Measurements from ENCODE around the gene FHIT.
"Not testable (repeated sequence)": the region's sequence is repeated elsewhere in the genome, so short reads cannot be mapped to it uniquely, and the experiment has no call there.

FHIT gene

DNA sequence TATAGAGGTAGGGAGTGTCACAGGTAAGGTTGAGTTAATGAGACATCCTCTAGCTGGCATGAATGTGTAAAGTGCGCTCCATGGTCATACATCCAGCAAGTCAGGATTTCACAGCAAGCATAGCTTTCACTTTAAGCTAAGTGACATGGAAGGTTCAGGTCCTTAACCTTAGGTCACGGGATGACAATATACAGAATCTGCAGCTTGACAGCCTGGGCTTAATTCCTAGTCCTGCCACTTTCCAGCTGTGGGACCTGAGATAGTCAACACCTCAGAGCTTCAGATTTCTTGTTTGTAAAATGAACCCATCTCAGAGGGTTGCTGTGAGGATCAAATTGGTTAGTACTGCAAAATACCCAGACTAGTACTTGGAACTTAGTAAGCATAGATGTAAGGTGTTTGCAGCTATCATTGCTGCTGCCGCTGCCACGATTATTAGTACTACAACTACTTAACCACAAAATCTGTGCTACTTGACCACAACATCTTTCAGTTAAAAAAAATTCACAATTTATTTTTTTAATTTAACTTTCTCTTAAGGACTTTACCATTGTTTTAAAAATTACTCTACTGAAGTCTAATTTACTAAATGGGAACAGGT is 1311.3 kb downstream of the FHIT start:
- H3K36me3 ChIP-seq (ENCODE audit: insufficient read depth, insufficient read length, low read length): no peaks in the 10 kb centered on the region
- DNase-seq (ENCODE audit: low read depth, low spot score): no peak
- no peak overlapping the region for H3K4me3 ChIP-seq (ENCODE audit: insufficient read length, low read depth)
- H3K27me3 ChIP-seq (ENCODE audit: insufficient read depth, insufficient read length): no peaks in the 10 kb centered on the region
- no peak for TF ChIP-seq ZNF274 (IDR thresholded peaks at IDR 0.05; ENCODE audit: low read depth, low read length)
- TF ChIP-seq YY1 (IDR thresholded peaks at IDR 0.05; ENCODE audit: insufficient read depth, insufficient read length): no peak
- no peak for TF ChIP-seq SUZ12 (IDR thresholded peaks at IDR 0.05; ENCODE audit: extremely low read depth, insufficient read depth, insufficient read length)
- no peaks in the 10 kb centered on the region for H3K9me3 ChIP-seq (ENCODE audit: insufficient read depth, low read length)
- no peak overlapping the region for H3K9ac ChIP-seq (ENCODE audit: insufficient read length, low read depth)
- no peaks in the 10 kb centered on the region for H3K4me1 ChIP-seq (ENCODE audit: insufficient read depth, insufficient read length)

DNA sequence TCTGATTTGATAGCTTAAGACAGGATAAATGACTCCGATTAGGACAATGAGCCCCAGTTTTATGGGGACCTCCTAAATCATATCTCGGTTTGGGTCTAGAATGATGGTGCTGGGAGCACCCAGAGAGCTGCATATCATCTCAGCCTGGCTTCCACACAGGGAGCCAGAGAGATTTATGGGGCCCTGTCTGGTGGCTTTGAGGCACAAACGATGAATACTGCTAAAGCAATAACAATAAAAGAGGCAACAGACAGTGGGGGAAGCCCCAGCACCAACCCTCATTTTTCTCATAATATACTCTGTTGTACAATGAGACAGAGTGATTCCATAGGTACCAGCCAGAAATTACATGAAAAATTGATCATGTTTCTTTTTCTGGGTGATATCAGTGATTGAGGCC is 1312.4 kb downstream of the FHIT start:
- no peaks in the 10 kb centered on the region for H3K36me3 ChIP-seq (ENCODE audit: insufficient read depth, insufficient read length, low read length)
- no peak overlapping the region for H3K4me3 ChIP-seq (ENCODE audit: insufficient read length, low read depth)
- H3K4me1 ChIP-seq (ENCODE audit: insufficient read depth, insufficient read length): no peaks in the 10 kb centered on the region
- H3K9me3 ChIP-seq (ENCODE audit: insufficient read depth, low read length): no peaks in the 10 kb centered on the region
- no peaks in the 10 kb centered on the region for H3K27me3 ChIP-seq (ENCODE audit: insufficient read depth, insufficient read length)
- no peak overlapping the region for H3K9ac ChIP-seq (ENCODE audit: insufficient read length, low read depth)
- DNase-seq (ENCODE audit: low read depth, low spot score): no peak
- no peak for TF ChIP-seq SUZ12 (IDR thresholded peaks at IDR 0.05; ENCODE audit: extremely low read depth, insufficient read depth, insufficient read length)
- TF ChIP-seq YY1 (IDR thresholded peaks at IDR 0.05; ENCODE audit: insufficient read depth, insufficient read length): no peak
- no peak for TF ChIP-seq ZNF274 (IDR thresholded peaks at IDR 0.05; ENCODE audit: low read depth, low read length)

DNA sequence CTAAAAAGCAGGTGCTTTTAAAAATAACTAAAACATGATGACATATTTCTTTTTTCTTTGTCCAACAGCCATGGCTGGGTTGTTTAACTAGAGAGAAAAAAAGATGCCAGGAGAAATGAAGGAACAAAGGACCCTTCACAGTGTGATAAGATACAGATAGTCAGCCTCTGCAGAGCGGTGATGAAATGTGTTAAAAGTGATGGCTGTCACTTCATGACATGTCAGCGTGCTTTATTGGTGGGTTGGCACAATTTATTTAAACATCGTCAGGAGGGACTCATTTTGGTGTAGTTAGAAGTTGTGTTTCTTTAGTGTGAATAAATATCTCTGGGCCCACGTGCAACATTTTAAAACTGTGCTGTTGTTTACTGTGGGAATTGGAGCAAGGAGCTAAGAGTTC is 1314.1 kb downstream of the FHIT start:
- H3K36me3 ChIP-seq (ENCODE audit: insufficient read depth, insufficient read length, low read length): no peaks in the 10 kb centered on the region
- H3K9ac ChIP-seq (ENCODE audit: insufficient read length, low read depth): no peak overlapping the region
- no peaks in the 10 kb centered on the region for H3K4me1 ChIP-seq (ENCODE audit: insufficient read depth, insufficient read length)
- H3K4me3 ChIP-seq (ENCODE audit: insufficient read length, low read depth): no peak overlapping the region
- H3K27me3 ChIP-seq (ENCODE audit: insufficient read depth, insufficient read length): no peaks in the 10 kb centered on the region
- DNase-seq (ENCODE audit: low read depth, low spot score): no peak
- TF ChIP-seq YY1 (IDR thresholded peaks at IDR 0.05; ENCODE audit: insufficient read depth, insufficient read length) (no peak), SUZ12 (IDR thresholded peaks at IDR 0.05; ENCODE audit: extremely low read depth, insufficient read depth, insufficient read length) (no peak), ZNF274 (IDR thresholded peaks at IDR 0.05; ENCODE audit: low read depth, low read length) (no peak)
- H3K9me3 ChIP-seq (ENCODE audit: insufficient read depth, low read length): no peaks in the 10 kb centered on the region

DNA sequence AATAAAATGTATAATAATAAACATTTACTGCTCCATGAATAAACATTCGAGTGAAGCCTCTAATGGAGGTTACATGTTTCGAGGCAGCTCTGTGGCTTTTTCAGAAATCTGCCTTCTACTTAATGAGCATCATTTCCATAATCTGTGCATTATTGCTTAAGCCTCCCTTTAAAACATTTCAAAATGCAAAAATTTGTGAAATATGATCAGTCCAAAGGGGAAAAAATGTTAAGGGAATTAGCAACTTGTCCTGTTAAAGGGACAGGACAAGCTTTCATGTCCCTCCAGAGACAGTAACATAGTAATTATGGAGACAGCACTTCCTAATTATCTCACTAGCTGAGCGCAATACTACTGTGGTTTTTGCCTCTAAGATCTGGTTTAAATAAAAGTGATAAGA is 1314.8 kb downstream of the FHIT start:
- Histone ChIP-seq H3K9ac (ENCODE audit: insufficient read length, low read depth) (no peak overlapping the region), H3K4me1 (ENCODE audit: insufficient read depth, insufficient read length) (no peaks in the 10 kb centered on the region), H3K36me3 (ENCODE audit: insufficient read depth, insufficient read length, low read length) (no peaks in the 10 kb centered on the region), H3K27me3 (ENCODE audit: insufficient read depth, insufficient read length) (no peaks in the 10 kb centered on the region), H3K9me3 (ENCODE audit: insufficient read depth, low read length) (no peaks in the 10 kb centered on the region), H3K4me3 (ENCODE audit: insufficient read length, low read depth) (no peak overlapping the region)
- DNase-seq (ENCODE audit: low read depth, low spot score): no peak
- TF ChIP-seq ZNF274 (IDR thresholded peaks at IDR 0.05; ENCODE audit: low read depth, low read length): no peak

DNA sequence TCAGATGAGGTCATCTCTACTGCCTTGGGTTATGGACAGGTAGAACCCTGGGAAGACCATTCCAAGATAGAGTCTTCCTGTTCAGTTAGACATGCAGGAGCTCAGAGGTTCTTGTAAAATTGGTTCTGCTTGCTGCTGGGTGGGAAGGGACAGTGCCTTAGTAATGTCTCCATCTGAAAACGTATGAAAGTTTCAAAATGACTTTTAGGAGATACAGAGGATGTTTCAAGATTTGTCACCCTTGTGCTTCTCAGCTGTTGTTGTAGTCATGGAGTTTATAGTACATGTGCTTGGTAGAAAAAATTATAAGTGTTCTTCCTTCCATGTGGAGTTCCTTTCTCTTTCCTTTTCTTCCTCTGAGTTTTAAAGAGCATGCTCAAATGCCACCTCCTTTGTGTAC is 1316.2 kb downstream of the FHIT start:
- no peak overlapping the region for H3K9ac ChIP-seq (ENCODE audit: insufficient read length, low read depth)
- DNase-seq (ENCODE audit: low read depth, low spot score): no peak
- H3K4me3 ChIP-seq (ENCODE audit: insufficient read length, low read depth): no peak overlapping the region
- H3K4me1 ChIP-seq (ENCODE audit: insufficient read depth, insufficient read length): no peaks in the 10 kb centered on the region
- no peaks in the 10 kb centered on the region for H3K36me3 ChIP-seq (ENCODE audit: insufficient read depth, insufficient read length, low read length)
- TF ChIP-seq SUZ12 (IDR thresholded peaks at IDR 0.05; ENCODE audit: extremely low read depth, insufficient read depth, insufficient read length) (no peak), ZNF274 (IDR thresholded peaks at IDR 0.05; ENCODE audit: low read depth, low read length) (no peak), YY1 (IDR thresholded peaks at IDR 0.05; ENCODE audit: insufficient read depth, insufficient read length) (no peak)
- no peaks in the 10 kb centered on the region for H3K9me3 ChIP-seq (ENCODE audit: insufficient read depth, low read length)
- H3K27me3 ChIP-seq (ENCODE audit: insufficient read depth, insufficient read length): no peaks in the 10 kb centered on the region

DNA sequence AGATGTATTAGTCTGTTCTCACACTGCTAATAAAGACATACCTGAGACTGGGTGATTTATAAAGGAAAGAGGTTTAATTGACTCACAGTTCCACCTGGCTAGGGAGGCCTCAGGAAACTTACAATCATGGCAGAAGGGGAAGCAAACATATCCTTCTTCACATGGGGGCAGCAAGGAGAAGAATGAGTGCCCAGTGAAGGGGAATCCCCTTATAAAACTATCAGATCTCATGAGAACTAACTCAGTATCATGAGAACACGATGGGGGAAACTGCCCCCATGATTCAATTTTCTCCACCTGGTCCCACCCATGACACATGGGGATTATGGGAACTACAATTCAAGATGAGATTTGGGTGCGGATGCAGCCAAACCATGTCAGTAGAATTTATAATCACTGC is 1316.7 kb downstream of the FHIT start:
- H3K27me3 ChIP-seq (ENCODE audit: insufficient read depth, insufficient read length); H3K9ac ChIP-seq (ENCODE audit: insufficient read length, low read depth); H3K4me1 ChIP-seq (ENCODE audit: insufficient read depth, insufficient read length); H3K4me3 ChIP-seq (ENCODE audit: insufficient read length, low read depth); DNase-seq (ENCODE audit: low read depth, low spot score); H3K36me3 ChIP-seq (ENCODE audit: insufficient read depth, insufficient read length, low read length); H3K9me3 ChIP-seq (ENCODE audit: insufficient read depth, low read length): not testable (repeated sequence)

DNA sequence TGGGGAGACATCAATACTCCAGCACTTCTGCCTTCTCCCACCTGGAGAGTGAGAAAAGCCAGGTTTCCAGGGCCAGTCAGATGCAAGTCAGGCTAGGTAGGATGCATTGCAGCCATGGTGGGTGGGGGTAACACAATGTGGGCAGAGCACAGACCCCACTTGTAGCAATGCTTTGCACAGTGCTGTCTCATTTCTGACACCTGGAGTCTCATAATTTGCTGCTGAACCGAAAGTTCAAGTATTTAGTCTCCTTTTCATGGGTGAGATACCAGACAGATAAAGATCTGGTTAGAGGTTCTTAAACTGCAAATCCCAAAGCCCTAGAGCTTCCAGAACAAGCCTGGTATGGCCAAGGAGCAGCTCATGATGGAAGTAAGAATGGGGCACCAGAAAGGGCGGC is 1321.1 kb downstream of the FHIT start:
- TF ChIP-seq ZNF274 (IDR thresholded peaks at IDR 0.05; ENCODE audit: low read depth, low read length): no peak
- no peak for TF ChIP-seq SUZ12 (IDR thresholded peaks at IDR 0.05; ENCODE audit: extremely low read depth, insufficient read depth, insufficient read length)
- no peak for TF ChIP-seq YY1 (IDR thresholded peaks at IDR 0.05; ENCODE audit: insufficient read depth, insufficient read length)
- Histone ChIP-seq H3K9me3 (ENCODE audit: insufficient read depth, low read length) (no peaks in the 10 kb centered on the region), H3K27me3 (ENCODE audit: insufficient read depth, insufficient read length) (no peaks in the 10 kb centered on the region), H3K9ac (ENCODE audit: insufficient read length, low read depth) (no peak overlapping the region), H3K36me3 (ENCODE audit: insufficient read depth, insufficient read length, low read length) (no peaks in the 10 kb centered on the region), H3K4me3 (ENCODE audit: insufficient read length, low read depth) (no peak overlapping the region), H3K4me1 (ENCODE audit: insufficient read depth, insufficient read length) (no peaks in the 10 kb centered on the region)
- no peak for DNase-seq (ENCODE audit: low read depth, low spot score)

DNA sequence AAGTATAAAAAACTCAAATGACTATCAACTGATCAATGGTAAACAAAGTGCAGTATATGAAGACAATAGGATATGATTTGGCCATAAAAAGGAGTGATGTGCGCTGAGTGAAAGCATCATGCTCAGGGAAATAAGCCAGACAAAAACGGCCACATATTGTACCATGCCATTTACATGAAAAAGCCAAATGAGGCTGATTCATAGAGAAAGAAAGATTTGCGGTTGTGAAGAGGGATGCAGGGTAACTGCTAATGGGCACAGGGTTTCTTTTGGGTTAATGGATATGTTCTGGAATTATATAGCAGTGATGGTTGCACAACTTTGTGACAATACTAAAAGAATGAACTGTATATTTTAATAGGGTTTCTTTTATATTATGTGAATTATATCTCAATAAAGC is 1324.2 kb downstream of the FHIT start:
- H3K9ac ChIP-seq (ENCODE audit: insufficient read length, low read depth): no peak overlapping the region
- H3K9me3 ChIP-seq (ENCODE audit: insufficient read depth, low read length): no peaks in the 10 kb centered on the region
- H3K27me3 ChIP-seq (ENCODE audit: insufficient read depth, insufficient read length): no peaks in the 10 kb centered on the region
- H3K36me3 ChIP-seq (ENCODE audit: insufficient read depth, insufficient read length, low read length): no peaks in the 10 kb centered on the region
- H3K4me1 ChIP-seq (ENCODE audit: insufficient read depth, insufficient read length): no peaks in the 10 kb centered on the region
- DNase-seq (ENCODE audit: low read depth, low spot score): no peak
- H3K4me3 ChIP-seq (ENCODE audit: insufficient read length, low read depth): no peak overlapping the region
- TF ChIP-seq YY1 (IDR thresholded peaks at IDR 0.05; ENCODE audit: insufficient read depth, insufficient read length): no peak
- no peak for TF ChIP-seq SUZ12 (IDR thresholded peaks at IDR 0.05; ENCODE audit: extremely low read depth, insufficient read depth, insufficient read length)
- TF ChIP-seq ZNF274 (IDR thresholded peaks at IDR 0.05; ENCODE audit: low read depth, low read length): no peak
